Cardiac muscle cell (in vitro differentiated cells and primary cell): ENCODE results near the gene GHRHR. TPM values are rescaled to one million over a fixed set of nuclear protein-coding genes. Genes with fewer than 3 reads are reported as not detected.

Source experiments
- DNase-seq, 2 donors: peaks; one replicate each; pipeline versions ENCODE4 v3.0.0 to v3.0.0-alpha.2; 2010 to 2017; ENCODE audit warnings: low read depth in 1 of 2, low spot score in 1 of 2
- H3K27ac ChIP-seq: fragments of 200-600 bp; sonication (generic); 2 replicates; pipeline ENCODE4 v1.5.1; 2016
- H3K27me3 ChIP-seq: fragments of 200-600 bp; sonication (generic); 2 replicates; pipeline ENCODE4 v1.6.0; 2016; ENCODE audit warnings: control low read depth
- H3K36me3 ChIP-seq: fragments of 200-600 bp; sonication (generic); 2 replicates; pipeline ENCODE4 v1.5.1; 2016; ENCODE audit warnings: control low read depth
- H3K4me1 ChIP-seq: fragments of 200-600 bp; sonication (generic); 2 replicates; pipeline ENCODE4 v1.8.1; 2017; ENCODE audit warnings: low read depth, mild to moderate bottlenecking, mixed run types
- H3K4me3 ChIP-seq: fragments of 200-600 bp; sonication (generic); 2 replicates; pipeline ENCODE4 v1.5.1; 2016; ENCODE audit warnings: mild to moderate bottlenecking
- H3K9me3 ChIP-seq: fragments of 200-600 bp; sonication (generic); 2 replicates; pipeline ENCODE4 v1.5.1; 2017; ENCODE audit warnings: low read depth, mild to moderate bottlenecking, control low read depth
- polyA plus RNA-seq: library from polyadenylated mRNA; unstranded; fragments of >200 nt; fragmentation: Nextera tagmentation; extraction: Ambion mirVana; gene quantifications from 2 replicates; pipeline ENCODE4 v1.2.1, GENCODE V29; 2016
- total RNA-seq: library from RNA; depleted of rRNA; stranded (reverse); fragments of >200 nt; gene quantifications from 2 replicates; pipeline ENCODE4 v1.2.3, GENCODE V29; 2016
- TF ChIP-seq, protein P1 (sequence below): IDR thresholded peaks from 2 replicates; pipeline ENCODE4 v1.5.1; 2012; ENCODE audit warnings: low read depth, mild to moderate bottlenecking, low read length

The GHRHR gene
- total and polyA plus RNA-seq, 2 experiments from 2014 or later: not detected

DNA sequence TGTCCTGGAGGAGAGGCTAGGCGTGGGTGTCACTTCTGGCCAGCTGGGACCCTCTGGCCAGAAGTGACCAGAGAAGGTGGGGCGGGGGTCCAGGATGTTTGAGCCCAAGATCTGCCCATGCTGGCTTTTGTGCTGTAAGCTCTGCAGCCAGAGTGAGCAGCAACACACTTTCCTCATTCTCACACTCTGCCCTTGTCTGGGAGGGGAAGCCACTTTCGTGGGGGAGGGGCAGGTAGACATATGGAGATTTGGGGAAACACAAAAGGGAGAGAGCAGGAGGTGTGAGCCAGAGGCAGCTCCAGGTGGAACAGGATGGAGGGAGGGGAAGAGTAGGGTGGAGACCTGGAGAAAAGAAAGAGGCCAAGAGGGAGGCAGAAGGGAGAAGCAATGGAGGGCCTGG lies 56.9 kb downstream of the GHRHR start:
- DNase-seq: no peak
- Histone ChIP-seq H3K9me3 (no peaks in the 10 kb centered on the region), H3K4me1 (no peaks in the 10 kb centered on the region), H3K27me3 (no peaks in the 10 kb centered on the region), H3K36me3 (no peaks in the 10 kb centered on the region), H3K27ac (no peak overlapping the region), H3K4me3 (no peak overlapping the region)
- TF ChIP-seq, protein P1, sequence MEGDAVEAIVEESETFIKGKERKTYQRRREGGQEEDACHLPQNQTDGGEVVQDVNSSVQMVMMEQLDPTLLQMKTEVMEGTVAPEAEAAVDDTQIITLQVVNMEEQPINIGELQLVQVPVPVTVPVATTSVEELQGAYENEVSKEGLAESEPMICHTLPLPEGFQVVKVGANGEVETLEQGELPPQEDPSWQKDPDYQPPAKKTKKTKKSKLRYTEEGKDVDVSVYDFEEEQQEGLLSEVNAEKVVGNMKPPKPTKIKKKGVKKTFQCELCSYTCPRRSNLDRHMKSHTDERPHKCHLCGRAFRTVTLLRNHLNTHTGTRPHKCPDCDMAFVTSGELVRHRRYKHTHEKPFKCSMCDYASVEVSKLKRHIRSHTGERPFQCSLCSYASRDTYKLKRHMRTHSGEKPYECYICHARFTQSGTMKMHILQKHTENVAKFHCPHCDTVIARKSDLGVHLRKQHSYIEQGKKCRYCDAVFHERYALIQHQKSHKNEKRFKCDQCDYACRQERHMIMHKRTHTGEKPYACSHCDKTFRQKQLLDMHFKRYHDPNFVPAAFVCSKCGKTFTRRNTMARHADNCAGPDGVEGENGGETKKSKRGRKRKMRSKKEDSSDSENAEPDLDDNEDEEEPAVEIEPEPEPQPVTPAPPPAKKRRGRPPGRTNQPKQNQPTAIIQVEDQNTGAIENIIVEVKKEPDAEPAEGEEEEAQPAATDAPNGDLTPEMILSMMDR: no peak

DNA sequence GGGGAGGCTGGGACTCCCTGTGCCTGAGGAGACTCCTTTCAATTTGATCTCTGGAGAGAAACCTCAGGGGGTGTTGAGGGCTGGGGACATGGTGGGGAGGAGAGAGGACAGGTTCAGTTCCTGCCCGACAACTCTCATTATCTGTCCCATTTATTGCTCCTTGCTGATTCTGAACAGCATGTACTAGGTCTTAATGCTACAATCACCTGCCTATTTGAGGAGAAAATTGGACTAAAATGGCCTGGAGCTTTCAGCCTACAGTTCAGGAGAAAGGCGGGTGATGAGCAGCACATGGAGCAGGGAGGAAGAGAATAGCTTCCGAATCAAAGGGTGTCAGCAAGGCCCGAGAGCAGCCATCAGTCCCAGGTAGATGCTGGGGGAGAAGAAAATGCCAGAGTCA lies 58.4 kb downstream of the GHRHR start:
- TF ChIP-seq, protein P1: no peak
- no peaks in the 10 kb centered on the region for H3K9me3 ChIP-seq
- no peak for DNase-seq
- H3K4me1 ChIP-seq: no peaks in the 10 kb centered on the region
- no peaks in the 10 kb centered on the region for H3K36me3 ChIP-seq
- H3K27me3 ChIP-seq: no peaks in the 10 kb centered on the region
- H3K27ac ChIP-seq: no peak overlapping the region
- no peak overlapping the region for H3K4me3 ChIP-seq

- H3K9me3 ChIP-seq: no peaks in the 10 kb centered on the region
- H3K4me3 ChIP-seq: no peak overlapping the region
- no peak for DNase-seq
- H3K36me3 ChIP-seq: no peaks in the 10 kb centered on the region
- no peaks in the 10 kb centered on the region for H3K27me3 ChIP-seq
- H3K27ac ChIP-seq: no peak overlapping the region
- TF ChIP-seq, protein P1: no peak
- peaks cover 3% of the 10 kb centered on the region for H3K4me1 ChIP-seq
These were observed 59.0 kb downstream of the GHRHR start for GRCh38 chr7:31022726-31023125.

- no peak for DNase-seq
- Histone ChIP-seq H3K9me3 (no peaks in the 10 kb centered on the region), H3K27me3 (no peaks in the 10 kb centered on the region), H3K4me1 (peaks cover 7% of the 10 kb centered on the region), H3K27ac (no peak overlapping the region), H3K36me3 (no peaks in the 10 kb centered on the region), H3K4me3 (no peak overlapping the region)
- TF ChIP-seq, protein P1: no peak
These were observed 60.1 kb downstream of the GHRHR start for GRCh38 chr7:31023877-31024276.

GRCh38 chr7:31027161-31027965 lies 63.6 kb downstream of the GHRHR start:
- DNase-seq: peak; percentile 61 to 80

More at GRCh38 chr7:31027161-31027965, 63.6 kb downstream of the GHRHR start:
- TF ChIP-seq, protein P1: no peak
- H3K27ac ChIP-seq: peak overlapping the region; percentile 63
- peaks cover 17% of the 10 kb centered on the region for H3K4me1 ChIP-seq
- H3K9me3 ChIP-seq: no peaks in the 10 kb centered on the region
- H3K36me3 ChIP-seq: no peaks in the 10 kb centered on the region
- H3K4me3 ChIP-seq: no peak overlapping the region
- H3K27me3 ChIP-seq: no peaks in the 10 kb centered on the region
